ENCODE data around the gene ZNF438.
"Not testable (repeated sequence)": the region's sequence is repeated elsewhere in the genome, so short reads cannot be mapped to it uniquely, and the experiment has no call there.

ZNF438 gene

GRCh38 chr10:30798646-30799185 lies 232.9 kb downstream of the ZNF438 start:
- peaks cover 1% of the 10 kb centered on the region for H3K4me1 Mint-ChIP-seq
- DNase-seq (no peak), ATAC-seq (no peak)
- H3K27ac Mint-ChIP-seq: no peak overlapping the region
- H3K4me3 Mint-ChIP-seq: no peak overlapping the region
- no peaks in the 10 kb centered on the region for H3K27me3 Mint-ChIP-seq
- H3K36me3 Mint-ChIP-seq (ENCODE audit: low read depth): no peaks in the 10 kb centered on the region
- no peaks in the 10 kb centered on the region for H3K9me3 Mint-ChIP-seq

GRCh38 chr10:30795024-30795423 lies 236.6 kb downstream of the ZNF438 start:
- H3K36me3 Mint-ChIP-seq (ENCODE audit: low read depth); H3K9me3 Mint-ChIP-seq; H3K4me3 Mint-ChIP-seq; H3K27ac Mint-ChIP-seq; ATAC-seq; DNase-seq; H3K27me3 Mint-ChIP-seq: not testable (repeated sequence)
- peaks cover 15% of the 10 kb centered on the region for H3K4me1 Mint-ChIP-seq
